ENCODE data around the gene APOL6.
"Not testable (repeated sequence)": the region's sequence is repeated elsewhere in the genome, so short reads cannot be mapped to it uniquely, and the experiment has no call there.

Gene APOL6

GRCh38 chr22:35618427-35619223 lies 29.6 kb upstream of the APOL6 start:
- DNase-seq, result no peak

GRCh38 chr22:35619336-35620094 lies 28.7 kb upstream of the APOL6 start:
- no peak for DNase-seq

GRCh38 chr22:35620624-35621251 lies 27.5 kb upstream of the APOL6 start:
- DNase-seq, result no peak

GRCh38 chr22:35621451-35621850 lies 26.8 kb upstream of the APOL6 start:
- no peak for DNase-seq

GRCh38 chr22:35622191-35622913 lies 25.9 kb upstream of the APOL6 start:
- DNase-seq, result no peak

GRCh38 chr22:35623885-35624284 lies 24.4 kb upstream of the APOL6 start:
- not testable (repeated sequence) for DNase-seq

GRCh38 chr22:35624547-35624946 lies 23.7 kb upstream of the APOL6 start:
- no peak for DNase-seq

GRCh38 chr22:35625763-35626432 lies 22.3 kb upstream of the APOL6 start:
- DNase-seq, result no peak

GRCh38 chr22:35627267-35628041 lies 20.8 kb upstream of the APOL6 start:
- peak; percentile 25 for DNase-seq

GRCh38 chr22:35628732-35629131 lies 19.5 kb upstream of the APOL6 start:
- no peak for DNase-seq

- no peak for DNase-seq
Observed at GRCh38 chr22:35629406-35630216, 18.6 kb upstream of the APOL6 start.

GRCh38 chr22:35630387-35630793 lies 17.9 kb upstream of the APOL6 start:
- DNase-seq, result no peak

GRCh38 chr22:35630891-35631290 lies 17.4 kb upstream of the APOL6 start:
- DNase-seq, result no peak

GRCh38 chr22:35631597-35631996 lies 16.6 kb upstream of the APOL6 start:
- DNase-seq, result no peak

- no peak for DNase-seq
Observed at GRCh38 chr22:35632935-35633334, 15.3 kb upstream of the APOL6 start.

- no peak for DNase-seq
Observed at GRCh38 chr22:35633520-35633919, 14.7 kb upstream of the APOL6 start.

GRCh38 chr22:35634015-35634414 lies 14.2 kb upstream of the APOL6 start:
- DNase-seq, result no peak

- no peak for DNase-seq
Observed at GRCh38 chr22:35634943-35635540, 13.2 kb upstream of the APOL6 start.

- no peak for DNase-seq
Observed at GRCh38 chr22:35637254-35637653, 11.0 kb upstream of the APOL6 start.

GRCh38 chr22:35638001-35638400 lies 10.2 kb upstream of the APOL6 start:
- no peak for DNase-seq

Data from activated CD4-positive, alpha-beta T cell treated with anti-CD3 and anti-CD28 coated beads for 1 hour (primary cell).